ENCODE measurements around the gene WARS2.

DNA sequence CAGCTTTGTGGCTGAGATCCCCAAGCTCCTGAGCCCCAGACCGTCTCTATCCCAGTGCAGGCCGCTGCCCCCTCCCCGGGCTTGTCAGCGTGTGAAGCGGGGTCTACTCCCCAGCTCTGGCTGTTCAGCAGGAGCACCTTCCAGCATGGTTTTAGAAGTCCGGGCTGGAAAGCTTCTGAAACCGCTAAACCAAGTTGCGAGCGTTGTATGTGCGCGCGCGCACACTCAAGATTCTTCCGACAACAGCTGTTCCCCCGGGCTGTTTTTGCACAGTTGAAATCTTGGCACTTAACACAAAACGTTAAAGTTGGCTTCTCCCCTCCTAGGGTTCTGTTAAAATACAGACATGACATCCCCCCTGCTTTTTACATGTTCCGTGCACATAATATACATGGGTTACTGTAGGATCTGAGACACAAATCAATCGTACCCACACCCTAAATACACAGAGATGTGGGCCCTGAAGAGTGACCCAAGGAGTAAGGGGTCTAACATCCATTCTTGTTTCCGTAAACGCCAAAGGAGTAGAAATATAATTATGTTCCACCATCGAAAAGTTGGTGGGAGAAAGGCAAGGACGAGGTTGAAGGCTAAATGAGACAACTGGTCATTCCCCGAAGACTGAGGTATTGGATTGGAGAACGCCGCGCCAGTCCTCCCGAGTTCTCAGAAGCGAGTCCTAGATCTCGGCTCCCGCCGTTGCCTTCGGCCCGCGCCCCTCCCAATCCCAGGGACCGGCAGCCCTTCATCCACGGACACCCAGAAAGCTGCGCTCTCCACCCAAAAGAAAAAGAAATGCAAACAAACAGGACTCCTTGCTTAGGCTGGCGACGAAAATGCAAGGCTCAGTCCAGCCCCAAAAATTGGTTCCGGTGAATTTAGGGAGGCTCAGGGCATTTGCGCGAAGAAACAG is 153.6 kb downstream of the WARS2 start:
- TF ChIP-seq PAX5 (IDR thresholded peaks at IDR 0.05; ENCODE audit: insufficient read depth, low read length, severe bottlenecking) (no peak), POLR2A (IDR thresholded peaks at IDR 0.05; ENCODE audit: low read depth, low read length) (no peak), POLR2AphosphoS5 (IDR thresholded peaks at IDR 0.05; ENCODE audit: low read depth, low read length) (no peak)
